GM12873 (cell line): ENCODE data around the gene IL6ST.

ENCODE experiments used
- TF ChIP-seq, protein P1 (sequence below): IDR thresholded peaks from 2 replicates; pipeline ENCODE4 v1.5.1; 2012; ENCODE audit warnings: low read depth, mild to moderate bottlenecking, moderate library complexity, low read length, control low read depth; ENCODE audit not compliant: insufficient read depth; ENCODE audit errors: missing control alignments

IL6ST gene

DNA sequence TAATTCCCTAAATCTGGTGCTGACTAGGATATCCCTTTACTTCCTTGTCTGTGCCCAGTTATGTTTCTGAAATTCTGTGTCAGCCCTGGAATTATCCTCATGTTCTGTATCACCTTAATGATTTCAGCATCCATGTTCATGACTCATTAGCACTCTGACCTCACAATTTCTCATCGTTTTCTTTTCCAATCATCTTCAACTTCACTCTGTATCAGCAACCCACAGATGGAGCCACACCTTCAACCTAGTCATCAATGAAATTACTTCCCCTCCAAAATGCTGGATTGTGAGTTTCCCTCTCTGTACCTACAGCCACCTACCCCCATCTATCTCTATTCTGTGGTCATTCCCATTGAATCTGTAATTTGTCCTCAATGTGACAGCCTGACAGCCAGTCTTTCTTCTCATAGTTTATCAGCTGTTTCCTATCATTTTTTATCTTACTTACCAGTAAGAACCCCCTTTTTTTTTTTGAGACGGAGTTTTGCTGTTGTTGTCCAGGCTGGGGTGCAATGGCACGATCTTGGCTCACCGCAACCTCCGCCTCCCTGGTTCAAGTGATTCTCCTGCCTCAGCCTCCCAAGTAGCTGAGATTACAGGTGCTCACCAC, 3.1 kb upstream of the IL6ST start:
- TF ChIP-seq, protein P1, sequence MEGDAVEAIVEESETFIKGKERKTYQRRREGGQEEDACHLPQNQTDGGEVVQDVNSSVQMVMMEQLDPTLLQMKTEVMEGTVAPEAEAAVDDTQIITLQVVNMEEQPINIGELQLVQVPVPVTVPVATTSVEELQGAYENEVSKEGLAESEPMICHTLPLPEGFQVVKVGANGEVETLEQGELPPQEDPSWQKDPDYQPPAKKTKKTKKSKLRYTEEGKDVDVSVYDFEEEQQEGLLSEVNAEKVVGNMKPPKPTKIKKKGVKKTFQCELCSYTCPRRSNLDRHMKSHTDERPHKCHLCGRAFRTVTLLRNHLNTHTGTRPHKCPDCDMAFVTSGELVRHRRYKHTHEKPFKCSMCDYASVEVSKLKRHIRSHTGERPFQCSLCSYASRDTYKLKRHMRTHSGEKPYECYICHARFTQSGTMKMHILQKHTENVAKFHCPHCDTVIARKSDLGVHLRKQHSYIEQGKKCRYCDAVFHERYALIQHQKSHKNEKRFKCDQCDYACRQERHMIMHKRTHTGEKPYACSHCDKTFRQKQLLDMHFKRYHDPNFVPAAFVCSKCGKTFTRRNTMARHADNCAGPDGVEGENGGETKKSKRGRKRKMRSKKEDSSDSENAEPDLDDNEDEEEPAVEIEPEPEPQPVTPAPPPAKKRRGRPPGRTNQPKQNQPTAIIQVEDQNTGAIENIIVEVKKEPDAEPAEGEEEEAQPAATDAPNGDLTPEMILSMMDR: no peak

- TF ChIP-seq, protein P1: no peak
Measured at GRCh38 chr5:55994998-55995914, 493 bp upstream of the IL6ST start.

GRCh38 chr5:55993731-55994494, 850 bp downstream of the IL6ST start:
- TF ChIP-seq, protein P1: no peak

- TF ChIP-seq, protein P1: no peak
Measured at GRCh38 chr5:55993013-55993412, 1.8 kb downstream of the IL6ST start.

- TF ChIP-seq, protein P1: no peak
Measured at GRCh38 chr5:55991768-55992486, 2.8 kb downstream of the IL6ST start.

GRCh38 chr5:55989860-55990259, 4.9 kb downstream of the IL6ST start:
- TF ChIP-seq, protein P1: no peak
